Kidney (tissue), 14 donors: ENCODE measurements around the gene PPEF2. TPM values are rescaled to one million over a fixed set of nuclear protein-coding genes. Genes with fewer than 3 reads are reported as not detected.

Source experiments
- DNase-seq, 5 donors: peaks; one replicate each; pipeline ENCODE4 v3.0.0-alpha.2; 2013 to 2020
- FAIRE-seq: peaks from 2 replicates; lab custom pipeline; 2012; peaks lifted over from hg19 to GRCh38; lab: Jason Lieb, UNC
- H3K27ac ChIP-seq, 2 donors: one replicate each; pipeline ENCODE4 v1.7.0; 2013; ENCODE audit warnings: low read depth in 2 of 2, low read length in 2 of 2, inconsistent platforms in 1 of 2
- H3K27me3 ChIP-seq: one replicate; pipeline ENCODE4 v1.7.1; 2013; ENCODE audit warnings: low read length, inconsistent platforms; ENCODE audit not compliant: control insufficient read depth, insufficient read depth
- H3K36me3 ChIP-seq, 3 donors: one replicate each; pipeline versions ENCODE4 v1.7.0 to v1.7.1; 2013; ENCODE audit warnings: low read length in 3 of 3, control low read depth in 1 of 3, inconsistent platforms in 1 of 3; ENCODE audit not compliant: insufficient read depth in 3 of 3, control insufficient read depth in 2 of 3
- H3K4me1 ChIP-seq, 3 donors: one replicate each; pipeline versions ENCODE4 v1.7.0 to v1.7.1; 2013; ENCODE audit warnings: low read length in 3 of 3, inconsistent platforms in 1 of 3, low read depth in 1 of 3; ENCODE audit not compliant: control insufficient read depth in 2 of 3, insufficient read depth in 2 of 3
- H3K4me3 ChIP-seq, 3 donors: one replicate each; pipeline versions ENCODE4 v1.7.0 to v1.8.1; 2013; ENCODE audit warnings: low read length in 3 of 3, control low read depth in 1 of 3, inconsistent platforms in 1 of 3
- H3K9ac ChIP-seq, 3 donors: one replicate each; pipeline versions ENCODE4 v1.7.0 to v1.7.1; 2013; ENCODE audit warnings: low read length in 3 of 3, control low read depth in 1 of 3, inconsistent platforms in 1 of 3
- H3K9me3 ChIP-seq, 3 donors: one replicate each; pipeline versions ENCODE4 v1.7.0 to v1.7.1; 2013; ENCODE audit warnings: low read length in 3 of 3, control low read depth in 1 of 3, inconsistent platforms in 1 of 3; ENCODE audit not compliant: control insufficient read depth in 2 of 3, insufficient read depth in 1 of 3
- intact Hi-C: fragments of 100-400 bp; cut with DNase I; formaldehyde crosslinking; loops from one replicate; pipeline ENCODE4 v1.11.1; 2022
- polyA plus RNA-seq: library from polyadenylated mRNA; stranded (reverse); fragments of 350-450 nt; fragmentation: Illumina TruSeq; extraction: RNeasy Lipid Tissue Mini Kit (QIAGEN cat#74804); gene quantifications from one replicate; pipeline ENCODE4 v1.2.3, GENCODE V29; 2014; ENCODE audit warnings: low read depth, low replicate concordance; ENCODE audit not compliant: insufficient read depth
- total RNA-seq: library from RNA; stranded (reverse); fragmentation: NEBNext Ultra II Directional; extraction: Animal tissue kit (Norgen Biotek cat#: 25700); gene quantifications from one replicate; pipeline ENCODE4 v1.2.1, GENCODE V29; 2021
- TF ChIP-seq, protein P1 (sequence below): IDR thresholded peaks from 3 replicates; pipeline ENCODE4 v1.5.1; 2012; ENCODE audit warnings: mild to moderate bottlenecking, moderate library complexity, borderline replicate concordance; ENCODE audit not compliant: insufficient read depth; ENCODE audit errors: extremely low read depth
- donor health status: control.
- donor health status: control.
- donor health status: control.
- donor health status: control.
- donor health status: control.
- donor health status: DM: yes; HTN: yes; CAD: no.
- donor health status: Normal renal cell carcinoma (clear cell type).

PPEF2 gene
- total and polyA plus RNA-seq, 2 donors from 2014 or later: not detected

DNA sequence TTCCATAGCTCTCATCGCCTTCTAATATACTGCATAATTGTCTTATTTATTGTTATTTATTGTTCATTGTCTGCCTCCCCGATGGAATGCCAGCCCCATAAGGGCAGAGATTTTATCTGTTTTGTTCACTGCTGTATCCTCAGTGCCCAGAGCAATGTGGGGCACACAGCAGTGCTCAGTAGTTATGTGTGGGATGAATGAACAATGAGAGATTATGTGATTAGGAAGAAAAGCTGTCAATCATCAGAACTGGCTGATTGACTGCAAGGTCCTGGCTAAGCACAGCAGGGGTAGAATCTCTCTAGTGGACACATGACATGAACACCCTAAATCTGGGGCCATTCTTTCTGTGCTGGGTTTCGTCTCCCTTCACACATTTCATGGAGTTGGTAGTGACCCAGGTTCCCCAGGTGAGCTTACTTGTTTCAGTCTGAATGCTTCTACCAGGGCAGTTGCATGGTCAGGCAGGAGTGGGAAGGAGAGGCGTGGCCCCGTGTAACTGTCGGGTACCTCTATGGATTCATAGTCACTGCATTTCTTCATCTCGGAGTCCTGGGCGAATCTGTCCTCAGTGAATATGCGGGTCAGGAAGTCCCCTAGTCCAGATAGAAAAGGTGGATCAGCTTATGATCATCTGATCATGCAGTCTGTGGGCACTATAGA, 12.6 kb downstream of the PPEF2 start:
- intact Hi-C loops: no loop called here
- FAIRE-seq (no peak), DNase-seq (no peak)
- Histone ChIP-seq H3K36me3 (no peaks in the 10 kb centered on the region), H3K27ac (no peak overlapping the region), H3K9ac (no peak overlapping the region), H3K27me3 (no peaks in the 10 kb centered on the region), H3K9me3 (no peaks in the 10 kb centered on the region), H3K4me1 (no peaks in the 10 kb centered on the region), H3K4me3 (no peak overlapping the region)
- TF ChIP-seq, protein P1, sequence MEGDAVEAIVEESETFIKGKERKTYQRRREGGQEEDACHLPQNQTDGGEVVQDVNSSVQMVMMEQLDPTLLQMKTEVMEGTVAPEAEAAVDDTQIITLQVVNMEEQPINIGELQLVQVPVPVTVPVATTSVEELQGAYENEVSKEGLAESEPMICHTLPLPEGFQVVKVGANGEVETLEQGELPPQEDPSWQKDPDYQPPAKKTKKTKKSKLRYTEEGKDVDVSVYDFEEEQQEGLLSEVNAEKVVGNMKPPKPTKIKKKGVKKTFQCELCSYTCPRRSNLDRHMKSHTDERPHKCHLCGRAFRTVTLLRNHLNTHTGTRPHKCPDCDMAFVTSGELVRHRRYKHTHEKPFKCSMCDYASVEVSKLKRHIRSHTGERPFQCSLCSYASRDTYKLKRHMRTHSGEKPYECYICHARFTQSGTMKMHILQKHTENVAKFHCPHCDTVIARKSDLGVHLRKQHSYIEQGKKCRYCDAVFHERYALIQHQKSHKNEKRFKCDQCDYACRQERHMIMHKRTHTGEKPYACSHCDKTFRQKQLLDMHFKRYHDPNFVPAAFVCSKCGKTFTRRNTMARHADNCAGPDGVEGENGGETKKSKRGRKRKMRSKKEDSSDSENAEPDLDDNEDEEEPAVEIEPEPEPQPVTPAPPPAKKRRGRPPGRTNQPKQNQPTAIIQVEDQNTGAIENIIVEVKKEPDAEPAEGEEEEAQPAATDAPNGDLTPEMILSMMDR: no peak

DNA sequence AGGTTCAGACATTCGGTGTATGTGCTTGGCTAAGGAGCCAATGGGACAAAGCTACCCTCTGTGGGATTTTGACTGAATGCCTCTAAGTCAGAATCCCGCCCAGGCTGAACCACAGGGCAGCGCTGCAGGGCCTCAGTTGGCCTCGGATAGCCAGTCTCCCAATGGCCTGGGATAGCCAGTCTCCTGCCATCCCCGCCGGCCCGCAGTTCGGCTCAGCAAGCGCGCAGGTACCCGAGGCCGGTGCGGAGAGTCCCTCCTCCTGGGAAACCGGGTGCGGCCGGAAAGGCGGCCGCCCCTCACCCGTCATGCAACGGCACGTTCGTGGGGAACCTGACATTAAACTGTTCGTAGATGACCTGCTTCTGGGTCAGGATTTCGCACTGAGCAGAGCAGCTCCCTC, 16.1 kb downstream of the PPEF2 start:
- Histone ChIP-seq H3K36me3 (no peaks in the 10 kb centered on the region), H3K9ac (no peak overlapping the region), H3K27me3 (no peaks in the 10 kb centered on the region), H3K9me3 (no peaks in the 10 kb centered on the region), H3K4me1 (no peaks in the 10 kb centered on the region), H3K4me3 (no peak overlapping the region), H3K27ac (no peak overlapping the region)
- DNase-seq (no peak), FAIRE-seq (no peak)
- intact Hi-C loops: no loop called here
- TF ChIP-seq, protein P1: no peak

DNA sequence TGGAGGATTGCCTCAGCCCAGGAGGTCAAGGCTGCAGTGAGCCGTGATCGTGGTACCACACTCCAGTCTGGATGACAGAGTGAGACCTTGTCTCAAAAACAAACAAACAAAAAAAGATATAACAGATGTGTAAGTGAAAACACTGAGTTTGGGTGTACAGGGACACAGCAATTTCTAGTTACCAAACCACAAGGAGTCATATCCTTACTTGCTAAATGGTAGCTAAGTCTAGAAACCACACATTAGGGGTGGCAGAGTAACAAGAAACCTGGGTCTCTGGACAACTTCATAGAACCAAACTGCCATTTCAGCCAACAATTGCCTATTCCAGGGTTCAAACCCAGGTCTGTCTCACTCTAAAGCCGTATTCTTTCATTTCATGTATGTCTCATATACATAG, 20.8 kb downstream of the PPEF2 start:
- H3K4me1 ChIP-seq: no peaks in the 10 kb centered on the region
- H3K9me3 ChIP-seq: no peaks in the 10 kb centered on the region
- intact Hi-C loops: no loop called here
- no peak overlapping the region for H3K9ac ChIP-seq
- H3K36me3 ChIP-seq: no peaks in the 10 kb centered on the region
- no peak for FAIRE-seq
- H3K27ac ChIP-seq: no peak overlapping the region
- no peaks in the 10 kb centered on the region for H3K27me3 ChIP-seq
- TF ChIP-seq, protein P1: no peak
- no peak overlapping the region for H3K4me3 ChIP-seq
- no peak for DNase-seq

DNA sequence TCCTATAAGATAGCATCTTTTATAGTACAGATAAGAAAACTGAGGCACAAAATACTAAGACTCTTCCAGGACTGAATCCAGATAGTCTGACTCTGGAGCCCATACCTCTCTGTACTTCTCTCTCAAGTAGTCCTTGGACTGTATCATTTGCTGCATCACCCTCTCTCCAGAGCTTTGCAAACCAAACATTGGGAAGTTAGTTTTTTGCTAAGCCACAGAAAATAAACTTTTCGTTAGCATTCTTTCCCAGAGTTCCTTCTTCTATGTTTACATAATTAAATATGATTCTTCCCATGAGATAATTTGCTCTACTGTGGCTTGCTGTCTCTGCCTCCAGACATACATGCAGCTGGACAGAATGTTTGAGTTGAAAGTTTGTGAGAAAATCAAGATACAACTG, 22.0 kb downstream of the PPEF2 start:
- Histone ChIP-seq H3K9ac (no peak overlapping the region), H3K27me3 (no peaks in the 10 kb centered on the region), H3K4me1 (no peaks in the 10 kb centered on the region), H3K27ac (no peak overlapping the region), H3K4me3 (no peak overlapping the region), H3K9me3 (no peaks in the 10 kb centered on the region), H3K36me3 (no peaks in the 10 kb centered on the region)
- DNase-seq (no peak), FAIRE-seq (no peak)
- intact Hi-C loops: no loop called here
- TF ChIP-seq, protein P1: no peak
